ENCODE measurements around the gene BDKRB2.

- TF ChIP-seq CTCF (IDR thresholded peaks at IDR 0.05; ENCODE audit: insufficient read depth, low read length) (no peak), POLR2AphosphoS5 (IDR thresholded peaks at IDR 0.05; ENCODE audit: low read depth) (no peak)
Observed at GRCh38 chr14:96277890-96278289, 73.3 kb downstream of the BDKRB2 start.
